ENCODE data around the gene CCDC195.

Gene CCDC195

GRCh38 chr2:224716201-224716600 is at the start of gene CCDC195:
Gene CCDC195 (minus strand): TSS chr2:224716365. CDS start chr2:224716365, 0 bp downstream.
- TF ChIP-seq ZFX (IDR thresholded peaks at IDR 0.05) (no peak), CTCF (conservative IDR thresholded peaks at IDR 0.05) (no peak)
- no peak within 1 kb of the TSS for H3K27ac ChIP-seq

GRCh38 chr2:224764565-224765236 is 48.5 kb upstream of the CCDC195 start:
- no peak overlapping the region for H3K27ac ChIP-seq

GRCh38 chr2:224757934-224758548 is 41.9 kb upstream of the CCDC195 start:
- TF ChIP-seq CTCF (conservative IDR thresholded peaks at IDR 0.05) (no peak), ZFX (IDR thresholded peaks at IDR 0.05) (no peak)
- no peak overlapping the region for H3K27ac ChIP-seq

More at GRCh38 chr2:224764565-224765236, 48.5 kb upstream of the CCDC195 start:
- TF ChIP-seq ZFX (IDR thresholded peaks at IDR 0.05) = no peak
- no peak for TF ChIP-seq CTCF (conservative IDR thresholded peaks at IDR 0.05)

- TF ChIP-seq CTCF (conservative IDR thresholded peaks at IDR 0.05) (no peak), ZFX (IDR thresholded peaks at IDR 0.05) (no peak)
Measured at GRCh38 chr2:224753743-224754540, 37.8 kb upstream of the CCDC195 start.

GRCh38 chr2:224751996-224752698 is 36.0 kb upstream of the CCDC195 start:
- TF ChIP-seq CTCF (conservative IDR thresholded peaks at IDR 0.05) (no peak), ZFX (IDR thresholded peaks at IDR 0.05) (no peak)
- no peak overlapping the region for H3K27ac ChIP-seq

More at GRCh38 chr2:224753743-224754540, 37.8 kb upstream of the CCDC195 start:
- no peak overlapping the region for H3K27ac ChIP-seq

GRCh38 chr2:224749136-224749535 is 33.0 kb upstream of the CCDC195 start:
- no peak for TF ChIP-seq ZFX (IDR thresholded peaks at IDR 0.05)
- TF ChIP-seq CTCF (conservative IDR thresholded peaks at IDR 0.05) = peak; percentile 28
- no peak overlapping the region for H3K27ac ChIP-seq

Measured in C4-2B (cell line).